Activated naive CD8-positive, alpha-beta T cell treated with anti-CD3 and anti-CD28 coated beads, Interleukin-2, amount 50 U/mL, for 24 hours (primary cell): ENCODE data around the gene CERK.
A peak's percentile ranks its signal among the peaks of the same experiment; 100 is the strongest.

ENCODE experiments used
- ATAC-seq: fragments of 150-1000 bp; cut with Tn5 transposase; one replicate; pipeline ENCODE4 v1.10.0; 2021
- DNase-seq: peaks from one replicate; pipeline ENCODE4 v3.0.0; 2021
- H3K27ac Mint-ChIP-seq: one replicate; pipeline ENCODE4 v1.8.0; 2021; ENCODE audit warnings: mild to moderate bottlenecking, mixed read lengths
- H3K27me3 Mint-ChIP-seq: one replicate; pipeline ENCODE4 v1.8.0; 2021; ENCODE audit warnings: mixed read lengths
- H3K36me3 Mint-ChIP-seq: one replicate; pipeline ENCODE4 v1.8.0; 2021; ENCODE audit warnings: low read depth, mixed read lengths
- H3K4me1 Mint-ChIP-seq: one replicate; pipeline ENCODE4 v1.8.0; 2021; ENCODE audit warnings: mixed read lengths
- H3K4me3 Mint-ChIP-seq: one replicate; pipeline ENCODE4 v1.8.0; 2021; ENCODE audit warnings: mild to moderate bottlenecking, moderate library complexity, mixed read lengths
- H3K9me3 Mint-ChIP-seq: one replicate; pipeline ENCODE4 v1.8.0; 2021; ENCODE audit warnings: mixed read lengths

The CERK gene

GRCh38 chr22:46669201-46669600, 68.9 kb downstream of the CERK start:
- no peak for ATAC-seq
- no peak for DNase-seq
- Mint-ChIP-seq H3K4me3 (no peak overlapping the region), H3K4me1 (peaks cover 18% of the 10 kb centered on the region), H3K36me3 (peaks cover 1% of the 10 kb centered on the region), H3K27ac (no peak overlapping the region), H3K9me3 (no peaks in the 10 kb centered on the region), H3K27me3 (no peaks in the 10 kb centered on the region)

GRCh38 chr22:46668116-46668515, 69.9 kb downstream of the CERK start:
- no peaks in the 10 kb centered on the region for H3K9me3 Mint-ChIP-seq
- no peak overlapping the region for H3K4me3 Mint-ChIP-seq
- DNase-seq = no peak
- no peak overlapping the region for H3K27ac Mint-ChIP-seq
- H3K27me3 Mint-ChIP-seq = no peaks in the 10 kb centered on the region
- peaks cover 7% of the 10 kb centered on the region for H3K4me1 Mint-ChIP-seq
- peaks cover 3% of the 10 kb centered on the region for H3K36me3 Mint-ChIP-seq
- ATAC-seq = no peak

GRCh38 chr22:46667245-46667623, 70.8 kb downstream of the CERK start:
- H3K4me3 Mint-ChIP-seq = no peak overlapping the region
- no peaks in the 10 kb centered on the region for H3K4me1 Mint-ChIP-seq
- ATAC-seq = no peak
- no peaks in the 10 kb centered on the region for H3K9me3 Mint-ChIP-seq
- H3K27me3 Mint-ChIP-seq = no peaks in the 10 kb centered on the region
- DNase-seq = no peak
- H3K27ac Mint-ChIP-seq = no peak overlapping the region
- peaks cover 3% of the 10 kb centered on the region for H3K36me3 Mint-ChIP-seq

GRCh38 chr22:46666577-46667244, 71.3 kb downstream of the CERK start:
- Mint-ChIP-seq H3K9me3 (no peaks in the 10 kb centered on the region), H3K4me1 (peaks cover 3% of the 10 kb centered on the region)

GRCh38 chr22:46665751-46666280, 72.2 kb downstream of the CERK start:
- Mint-ChIP-seq H3K4me1 (peaks cover 12% of the 10 kb centered on the region), H3K27ac (no peak overlapping the region), H3K36me3 (peaks cover 3% of the 10 kb centered on the region), H3K9me3 (no peaks in the 10 kb centered on the region), H3K4me3 (no peak overlapping the region), H3K27me3 (no peaks in the 10 kb centered on the region)
- ATAC-seq (no peak), DNase-seq (no peak)

More at GRCh38 chr22:46666577-46667244, 71.3 kb downstream of the CERK start:
- Mint-ChIP-seq H3K4me3 (no peak overlapping the region), H3K27me3 (no peaks in the 10 kb centered on the region), H3K27ac (no peak overlapping the region), H3K36me3 (peaks cover 3% of the 10 kb centered on the region)
- ATAC-seq (no peak), DNase-seq (no peak)

- DNase-seq (no peak), ATAC-seq (no peak)
- no peaks in the 10 kb centered on the region for H3K9me3 Mint-ChIP-seq
- no peak overlapping the region for H3K4me3 Mint-ChIP-seq
- H3K36me3 Mint-ChIP-seq = peaks cover 3% of the 10 kb centered on the region
- no peak overlapping the region for H3K27ac Mint-ChIP-seq
- H3K4me1 Mint-ChIP-seq = peaks cover 17% of the 10 kb centered on the region
- no peaks in the 10 kb centered on the region for H3K27me3 Mint-ChIP-seq
These were observed 72.8 kb downstream of the CERK start for GRCh38 chr22:46665151-46665695.

- Mint-ChIP-seq H3K27me3 (no peaks in the 10 kb centered on the region), H3K4me1 (peaks cover 22% of the 10 kb centered on the region), H3K9me3 (no peaks in the 10 kb centered on the region), H3K36me3 (peaks cover 3% of the 10 kb centered on the region), H3K4me3 (no peak overlapping the region), H3K27ac (no peak overlapping the region)
- DNase-seq (no peak), ATAC-seq (no peak)
These were observed 73.7 kb downstream of the CERK start for GRCh38 chr22:46664301-46664855.

- Mint-ChIP-seq H3K4me1 (peaks cover 22% of the 10 kb centered on the region), H3K36me3 (peaks cover 3% of the 10 kb centered on the region), H3K27ac (peak overlapping the region; percentile 22), H3K4me3 (no peak overlapping the region), H3K9me3 (no peaks in the 10 kb centered on the region), H3K27me3 (no peaks in the 10 kb centered on the region)
- ATAC-seq (no peak), DNase-seq (no peak)
These were observed 74.5 kb downstream of the CERK start for GRCh38 chr22:46663436-46664100.

GRCh38 chr22:46663001-46663400, 75.1 kb downstream of the CERK start:
- Mint-ChIP-seq H3K4me1 (peaks cover 22% of the 10 kb centered on the region), H3K36me3 (peaks cover 3% of the 10 kb centered on the region), H3K27ac (no peak overlapping the region), H3K27me3 (no peaks in the 10 kb centered on the region), H3K4me3 (no peak overlapping the region), H3K9me3 (no peaks in the 10 kb centered on the region)
- no peak for DNase-seq
- no peak for ATAC-seq

GRCh38 chr22:46662226-46662625, 75.8 kb downstream of the CERK start:
- Mint-ChIP-seq H3K27ac (peak overlapping the region; percentile 31), H3K9me3 (no peaks in the 10 kb centered on the region), H3K27me3 (no peaks in the 10 kb centered on the region), H3K36me3 (peaks cover 3% of the 10 kb centered on the region), H3K4me3 (no peak overlapping the region), H3K4me1 (peaks cover 22% of the 10 kb centered on the region)
- ATAC-seq (no peak), DNase-seq (no peak)

GRCh38 chr22:46661221-46661851, 76.7 kb downstream of the CERK start:
- Mint-ChIP-seq H3K27me3 (no peaks in the 10 kb centered on the region), H3K27ac (peak overlapping the region; percentile 74), H3K36me3 (peaks cover 3% of the 10 kb centered on the region), H3K4me3 (no peak overlapping the region), H3K4me1 (peaks cover 22% of the 10 kb centered on the region), H3K9me3 (no peaks in the 10 kb centered on the region)
- ATAC-seq = peak; percentile 78
- DNase-seq = no peak

- peak overlapping the region; percentile 74 for H3K27ac Mint-ChIP-seq
- no peaks in the 10 kb centered on the region for H3K9me3 Mint-ChIP-seq
- H3K36me3 Mint-ChIP-seq = peaks cover 3% of the 10 kb centered on the region
- peaks cover 22% of the 10 kb centered on the region for H3K4me1 Mint-ChIP-seq
- H3K27me3 Mint-ChIP-seq = no peaks in the 10 kb centered on the region
- ATAC-seq (no peak), DNase-seq (no peak)
- no peak overlapping the region for H3K4me3 Mint-ChIP-seq
These were observed 77.3 kb downstream of the CERK start for GRCh38 chr22:46660604-46661201.

- Mint-ChIP-seq H3K4me1 (peaks cover 23% of the 10 kb centered on the region), H3K27ac (no peak overlapping the region)
- no peak for ATAC-seq
These were observed 78.3 kb downstream of the CERK start for GRCh38 chr22:46659791-46660186.

GRCh38 chr22:46659059-46659790, 78.8 kb downstream of the CERK start:
- ATAC-seq (no peak), DNase-seq (no peak)
- H3K4me3 Mint-ChIP-seq = no peak overlapping the region
- H3K9me3 Mint-ChIP-seq = no peaks in the 10 kb centered on the region
- no peaks in the 10 kb centered on the region for H3K27me3 Mint-ChIP-seq
- peaks cover 27% of the 10 kb centered on the region for H3K4me1 Mint-ChIP-seq
- H3K36me3 Mint-ChIP-seq = peaks cover 3% of the 10 kb centered on the region
- peak overlapping the region; percentile 18 for H3K27ac Mint-ChIP-seq

More at GRCh38 chr22:46659791-46660186, 78.3 kb downstream of the CERK start:
- Mint-ChIP-seq H3K9me3 (no peaks in the 10 kb centered on the region), H3K4me3 (no peak overlapping the region), H3K27me3 (no peaks in the 10 kb centered on the region), H3K36me3 (peaks cover 3% of the 10 kb centered on the region)
- no peak for DNase-seq
